ENCODE measurements around the gene ZNF804A.

DNA sequence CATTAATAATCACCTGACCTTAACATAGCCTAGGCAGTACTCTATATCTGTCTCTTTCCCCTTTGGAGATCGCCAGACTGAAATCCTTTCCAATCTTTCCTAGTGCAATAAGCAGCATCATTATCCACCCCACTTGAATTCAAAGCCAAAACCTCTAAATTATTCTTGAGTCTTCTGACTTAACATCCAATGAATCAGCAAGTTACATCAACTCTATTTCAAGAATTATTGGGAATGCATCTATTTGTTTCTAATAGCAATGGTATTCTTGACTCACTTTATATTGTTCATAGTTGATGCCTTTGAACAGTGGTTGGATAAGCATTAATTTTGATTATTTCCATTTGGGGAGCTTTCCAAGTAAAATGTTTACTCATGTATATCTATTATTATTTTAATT is 144.8 kb downstream of the ZNF804A start:
- TF ChIP-seq, protein P1, sequence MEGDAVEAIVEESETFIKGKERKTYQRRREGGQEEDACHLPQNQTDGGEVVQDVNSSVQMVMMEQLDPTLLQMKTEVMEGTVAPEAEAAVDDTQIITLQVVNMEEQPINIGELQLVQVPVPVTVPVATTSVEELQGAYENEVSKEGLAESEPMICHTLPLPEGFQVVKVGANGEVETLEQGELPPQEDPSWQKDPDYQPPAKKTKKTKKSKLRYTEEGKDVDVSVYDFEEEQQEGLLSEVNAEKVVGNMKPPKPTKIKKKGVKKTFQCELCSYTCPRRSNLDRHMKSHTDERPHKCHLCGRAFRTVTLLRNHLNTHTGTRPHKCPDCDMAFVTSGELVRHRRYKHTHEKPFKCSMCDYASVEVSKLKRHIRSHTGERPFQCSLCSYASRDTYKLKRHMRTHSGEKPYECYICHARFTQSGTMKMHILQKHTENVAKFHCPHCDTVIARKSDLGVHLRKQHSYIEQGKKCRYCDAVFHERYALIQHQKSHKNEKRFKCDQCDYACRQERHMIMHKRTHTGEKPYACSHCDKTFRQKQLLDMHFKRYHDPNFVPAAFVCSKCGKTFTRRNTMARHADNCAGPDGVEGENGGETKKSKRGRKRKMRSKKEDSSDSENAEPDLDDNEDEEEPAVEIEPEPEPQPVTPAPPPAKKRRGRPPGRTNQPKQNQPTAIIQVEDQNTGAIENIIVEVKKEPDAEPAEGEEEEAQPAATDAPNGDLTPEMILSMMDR (IDR thresholded peaks at IDR 0.05): no peak
- TF ChIP-seq EZH2phosphoT487 (IDR thresholded peaks at IDR 0.05) (no peak), EZH2 (IDR thresholded peaks at IDR 0.05) (no peak)

All from neural progenitor cell (in vitro differentiated cells).